Transverse colon (tissue), 4 donors: ENCODE results near the gene MEIOB. TPM values are rescaled to one million over a fixed set of nuclear protein-coding genes. Genes with fewer than 3 reads are reported as not detected.
"Not testable (repeated sequence)": the region's sequence is repeated elsewhere in the genome, so short reads cannot be mapped to it uniquely, and the experiment has no call there.

Experiments
- DNase-seq: peaks from one replicate; pipeline ENCODE4 v3.0.0-alpha.2; 2019
- H3K27ac ChIP-seq, 4 donors: fragments of 200-600 bp; sonication (generic); 2 replicates each; pipeline ENCODE4 v1.5.1; 2016 to 2018; ENCODE audit warnings: inconsistent platforms in 4 of 4
- H3K27me3 ChIP-seq: fragments of 200-600 bp; sonication (generic); 2 replicates; pipeline ENCODE4 v1.5.1; 2017; ENCODE audit warnings: inconsistent platforms
- H3K36me3 ChIP-seq, 4 donors: fragments of 200-600 bp; sonication (generic); 2 replicates each; pipeline ENCODE4 v1.5.1; 2017 to 2019; ENCODE audit warnings: inconsistent platforms in 4 of 4
- H3K4me1 ChIP-seq, 4 donors: fragments of 200-600 bp; sonication (generic); 2 replicates each; pipeline ENCODE4 v1.5.1; 2017 to 2020; ENCODE audit warnings: inconsistent platforms in 4 of 4
- H3K4me3 ChIP-seq, 4 donors: fragments of 200-600 bp; sonication (generic); 1 replicate in 1 of 4; 2 replicates in 3 of 4; pipeline versions ENCODE4 v1.5.1 to v1.6.1; 2017 to 2019; ENCODE audit warnings: inconsistent platforms in 4 of 4
- H3K9me3 ChIP-seq, 2 donors: fragments of 200-600 bp; sonication (generic); 2 replicates each; pipeline ENCODE4 v1.5.1; 2017 to 2019; ENCODE audit warnings: inconsistent platforms in 2 of 2
- EP300 ChIP-seq: sonication (generic); formaldehyde crosslinking; IDR thresholded peaks from one replicate; pipeline ENCODE4 v1.6.1; 2017; ENCODE audit warnings: antibody characterized with exemption, low read depth
- POLR2A ChIP-seq: fragments of 450-650 bp; IDR thresholded peaks from one replicate; pipeline ENCODE4 v1.6.1; 2016; ENCODE audit warnings: antibody characterized with exemption, mild to moderate bottlenecking, moderate library complexity
- POLR2AphosphoS5 ChIP-seq, 3 donors: sonication (generic); formaldehyde crosslinking; IDR thresholded peaks; one replicate each; pipeline ENCODE4 v1.6.1; 2016; ENCODE audit warnings: antibody characterized with exemption in 3 of 3
- WGBS, 2 donors: methylation state at CpG; one replicate each; pipeline ENCODE4 v1.1.5; 2018; ENCODE audit warnings: low coverage in 1 of 2; 5-methylcytosine and 5-hydroxymethylcytosine counted together
- in situ Hi-C, 4 donors: fragments of 200-750 bp; cut with MboI; loops; one replicate each; pipeline versions ENCODE4 v1.15.0 to v1.15.1; 2017; ENCODE audit warnings: low sequenced_read_pairs in 3 of 4, low pct_ligation_motif_present in 1 of 4, low pct_unique_long_range_greater_than_20kb in 1 of 4
- intact Hi-C: fragments of 100-400 bp; cut with DNase I; formaldehyde crosslinking; loops from one replicate; pipeline ENCODE4 v1.15.1; 2023; ENCODE audit warnings: low total_unique reads
- total RNA-seq, 4 donors: library from RNA; depleted of rRNA; stranded (reverse); fragments of >200 nt; gene quantifications; one replicate each; pipeline ENCODE4 v1.1.0, GENCODE V29; 2016
- TF ChIP-seq, protein P1 (sequence below), 5 experiments: fragments of 200-600 bp in 3 of 5; fragments of 450-650 bp in 2 of 5; sonication (generic) in 3 of 5; IDR thresholded peaks; 1 replicate in 2 of 5; 2 replicates in 3 of 5; pipeline ENCODE4 v1.5.1; 2016 to 2017; ENCODE audit warnings: antibody characterized with exemption in 5 of 5, inconsistent platforms in 3 of 5, mild to moderate bottlenecking in 2 of 5, moderate library complexity in 1 of 5

MEIOB gene
- total RNA-seq, 4 donors from 2014 or later: not detected

GRCh38 chr16:1809281-1809801 lies 62.6 kb downstream of the MEIOB start:
- intact Hi-C loops: no loop called here
- Histone ChIP-seq H3K4me3 (no peak overlapping the region), H3K4me1 (peaks cover 0 to 8% (median 6%) of the 10 kb centered on the region in 4 donors), H3K27ac (no peak overlapping the region), H3K9me3 (no peaks in the 10 kb centered on the region), H3K36me3 (peaks cover 0 to 25% (median 11%) of the 10 kb centered on the region in 4 donors), H3K27me3 (no peaks in the 10 kb centered on the region)
- no peak for TF ChIP-seq EP300
- no peak for TF ChIP-seq POLR2A
- TF ChIP-seq POLR2AphosphoS5 (IDR thresholded peaks at IDR 0.05): no peak
- TF ChIP-seq, protein P1, sequence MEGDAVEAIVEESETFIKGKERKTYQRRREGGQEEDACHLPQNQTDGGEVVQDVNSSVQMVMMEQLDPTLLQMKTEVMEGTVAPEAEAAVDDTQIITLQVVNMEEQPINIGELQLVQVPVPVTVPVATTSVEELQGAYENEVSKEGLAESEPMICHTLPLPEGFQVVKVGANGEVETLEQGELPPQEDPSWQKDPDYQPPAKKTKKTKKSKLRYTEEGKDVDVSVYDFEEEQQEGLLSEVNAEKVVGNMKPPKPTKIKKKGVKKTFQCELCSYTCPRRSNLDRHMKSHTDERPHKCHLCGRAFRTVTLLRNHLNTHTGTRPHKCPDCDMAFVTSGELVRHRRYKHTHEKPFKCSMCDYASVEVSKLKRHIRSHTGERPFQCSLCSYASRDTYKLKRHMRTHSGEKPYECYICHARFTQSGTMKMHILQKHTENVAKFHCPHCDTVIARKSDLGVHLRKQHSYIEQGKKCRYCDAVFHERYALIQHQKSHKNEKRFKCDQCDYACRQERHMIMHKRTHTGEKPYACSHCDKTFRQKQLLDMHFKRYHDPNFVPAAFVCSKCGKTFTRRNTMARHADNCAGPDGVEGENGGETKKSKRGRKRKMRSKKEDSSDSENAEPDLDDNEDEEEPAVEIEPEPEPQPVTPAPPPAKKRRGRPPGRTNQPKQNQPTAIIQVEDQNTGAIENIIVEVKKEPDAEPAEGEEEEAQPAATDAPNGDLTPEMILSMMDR (IDR thresholded peaks at IDR 0.05): no peak
- in situ Hi-C loops: no loop called here
- DNase-seq: peak; percentile 30
- 70 to 85% methylated on average over 4 to 24 of the region's 28 CpGs for WGBS, 2 donors

GRCh38 chr16:1808691-1809090 lies 63.3 kb downstream of the MEIOB start:
- in situ Hi-C loops (no loop called here), intact Hi-C loops (no loop called here)
- Histone ChIP-seq H3K9me3 (no peaks in the 10 kb centered on the region), H3K27ac (no peak overlapping the region), H3K27me3 (no peaks in the 10 kb centered on the region), H3K4me3 (no peak overlapping the region), H3K36me3 (peaks cover 0 to 25% (median 11%) of the 10 kb centered on the region in 4 donors), H3K4me1 (peaks cover 0 to 8% (median 6%) of the 10 kb centered on the region in 4 donors)
- WGBS, 2 donors: 86 to 100% methylated on average over 1 to 18 of the region's 18 CpGs
- TF ChIP-seq POLR2A (no peak), EP300 (no peak), POLR2AphosphoS5 (IDR thresholded peaks at IDR 0.05) (no peak)
- TF ChIP-seq, protein P1 (IDR thresholded peaks at IDR 0.05): no peak
- no peak for DNase-seq

GRCh38 chr16:1807626-1808025 lies 64.3 kb downstream of the MEIOB start:
- Histone ChIP-seq H3K36me3 (peaks cover 0 to 25% (median 11%) of the 10 kb centered on the region in 4 donors), H3K4me1 (peaks cover 0 to 2% (median 1%) of the 10 kb centered on the region in 4 donors), H3K27ac (no peak overlapping the region), H3K4me3 (no peak overlapping the region), H3K9me3 (no peaks in the 10 kb centered on the region), H3K27me3 (no peaks in the 10 kb centered on the region)
- in situ Hi-C loops (no loop called here), intact Hi-C loops (no loop called here)
- TF ChIP-seq POLR2AphosphoS5 (IDR thresholded peaks at IDR 0.05): no peak
- TF ChIP-seq, protein P1 (IDR thresholded peaks at IDR 0.05): no peak
- no peak for TF ChIP-seq EP300
- no peak for TF ChIP-seq POLR2A
- no peak for DNase-seq
- WGBS, 2 donors: 85 to 95% methylated on average over 7 to 9 of the region's 10 CpGs

DNA sequence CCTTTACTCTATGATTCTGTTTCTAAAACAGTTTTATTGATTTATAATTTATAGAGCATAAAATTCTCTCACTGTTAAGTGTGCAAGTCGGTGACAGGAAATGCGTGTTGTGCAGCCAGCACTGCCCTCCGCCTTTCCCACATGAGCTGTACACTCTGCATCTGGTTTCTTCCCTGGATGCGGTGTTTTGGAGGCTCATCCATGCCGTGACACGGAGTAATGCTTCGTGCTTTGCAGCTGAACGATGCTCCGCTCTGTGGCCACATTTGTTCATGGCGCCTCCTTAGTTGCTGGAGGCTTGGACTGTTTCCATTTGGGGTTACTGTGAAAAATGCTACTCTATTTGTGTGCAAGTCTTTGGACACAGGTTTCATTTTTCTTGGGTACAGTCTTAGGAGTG lies 71.3 kb downstream of the MEIOB start:
- in situ Hi-C loops: no loop called here
- TF ChIP-seq, protein P1 (IDR thresholded peaks at IDR 0.05): no peak
- TF ChIP-seq EP300: no peak
- no peaks in the 10 kb centered on the region for H3K36me3 ChIP-seq
- peaks cover 0 to 6% of the 10 kb centered on the region in 2 donors for H3K9me3 ChIP-seq
- H3K27me3 ChIP-seq: no peaks in the 10 kb centered on the region
- H3K27ac ChIP-seq: no peak overlapping the region
- H3K4me3 ChIP-seq: no peak overlapping the region
- no peaks in the 10 kb centered on the region for H3K4me1 ChIP-seq
- DNase-seq: no peak
- 77 to 79% methylated on average over 8 to 10 of the region's 10 CpGs for WGBS, 2 donors
- intact Hi-C loops: no loop called here

GRCh38 chr16:1799263-1799662 lies 72.7 kb downstream of the MEIOB start:
- H3K4me1 ChIP-seq, H3K27ac ChIP-seq, DNase-seq, H3K36me3 ChIP-seq, in situ Hi-C loops, H3K27me3 ChIP-seq, H3K4me3 ChIP-seq, H3K9me3 ChIP-seq, intact Hi-C loops: not testable (repeated sequence)
- 74% methylated on average over 5 of the region's 5 CpGs; no CpG with 5 or more reads in 1 of the 2 donors for WGBS, 2 donors
